ENCODE measurements around the gene FBXW12. TPM values are rescaled to one million over a fixed set of nuclear protein-coding genes. Genes with fewer than 3 reads are reported as not detected.

Gene FBXW12
- total and polyA plus RNA-seq, 2 of the 8 experiments (the other 6 are each of a cell fraction or from before 2014, with no cell fraction given): 0.35 to 0.85 TPM

DNA sequence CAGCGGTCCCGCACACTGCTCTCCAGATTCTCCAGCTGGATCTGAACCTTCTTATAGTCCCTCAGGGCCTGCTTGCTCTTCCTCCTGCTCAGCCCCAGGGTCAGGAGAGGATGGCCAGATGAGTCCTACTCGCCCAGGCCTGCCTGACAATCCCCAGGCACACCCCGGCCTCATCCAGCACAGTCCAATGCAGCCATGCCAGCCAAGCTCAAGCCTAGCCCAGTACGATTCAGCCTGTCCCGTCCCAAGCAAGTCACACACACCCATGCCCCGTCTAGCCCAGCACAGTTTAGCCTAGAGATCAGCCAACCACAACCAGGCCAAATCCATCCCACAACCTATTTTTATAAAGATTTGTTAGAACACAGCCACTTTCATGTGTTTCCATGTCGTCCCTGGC is 41.1 kb downstream of the FBXW12 start (continued):
- TF ChIP-seq EZH2 (IDR thresholded peaks at IDR 0.05; ENCODE audit: low read depth, low read length, severe bottlenecking): no peak
- TF ChIP-seq BACH1 (IDR thresholded peaks at IDR 0.05; ENCODE audit: low read length): no peak
- no peak for TF ChIP-seq CTBP2 (IDR thresholded peaks at IDR 0.05; ENCODE audit: borderline replicate concordance, insufficient read depth, insufficient read length, low read length)
- TF ChIP-seq PHF8 (conservative IDR thresholded peaks at IDR 0.05; ENCODE audit: low read depth, low read length): no peak
- TF ChIP-seq CHD1 (IDR thresholded peaks at IDR 0.05; ENCODE audit: low read depth, low read length): no peak
- TF ChIP-seq CBX5 (IDR thresholded peaks at IDR 0.05; ENCODE audit: low read depth, low read length): no peak
- TF ChIP-seq KDM1A (IDR thresholded peaks at IDR 0.05; ENCODE audit: borderline replicate concordance, low read length): no peak
- TF ChIP-seq, protein P1, sequence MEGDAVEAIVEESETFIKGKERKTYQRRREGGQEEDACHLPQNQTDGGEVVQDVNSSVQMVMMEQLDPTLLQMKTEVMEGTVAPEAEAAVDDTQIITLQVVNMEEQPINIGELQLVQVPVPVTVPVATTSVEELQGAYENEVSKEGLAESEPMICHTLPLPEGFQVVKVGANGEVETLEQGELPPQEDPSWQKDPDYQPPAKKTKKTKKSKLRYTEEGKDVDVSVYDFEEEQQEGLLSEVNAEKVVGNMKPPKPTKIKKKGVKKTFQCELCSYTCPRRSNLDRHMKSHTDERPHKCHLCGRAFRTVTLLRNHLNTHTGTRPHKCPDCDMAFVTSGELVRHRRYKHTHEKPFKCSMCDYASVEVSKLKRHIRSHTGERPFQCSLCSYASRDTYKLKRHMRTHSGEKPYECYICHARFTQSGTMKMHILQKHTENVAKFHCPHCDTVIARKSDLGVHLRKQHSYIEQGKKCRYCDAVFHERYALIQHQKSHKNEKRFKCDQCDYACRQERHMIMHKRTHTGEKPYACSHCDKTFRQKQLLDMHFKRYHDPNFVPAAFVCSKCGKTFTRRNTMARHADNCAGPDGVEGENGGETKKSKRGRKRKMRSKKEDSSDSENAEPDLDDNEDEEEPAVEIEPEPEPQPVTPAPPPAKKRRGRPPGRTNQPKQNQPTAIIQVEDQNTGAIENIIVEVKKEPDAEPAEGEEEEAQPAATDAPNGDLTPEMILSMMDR (IDR thresholded peaks at IDR 0.05; ENCODE audit: control extremely low read depth in 1 of 3, insufficient read depth in 1 of 3, low read depth in 1 of 3, low read length in 3 of 3): no peak

Data from H1 (cell line).